GM12878 (cell line): ENCODE data around the gene SIRT2. TPM values are rescaled to one million over a fixed set of nuclear protein-coding genes. Genes with fewer than 3 reads are reported as not detected.

Source experiments
- CBX5 ChIP-seq: sonication (generic); IDR thresholded peaks from 2 replicates; pipeline ENCODE4 v1.6.1; 2016; ENCODE audit warnings: low read depth, moderate library complexity, mild to moderate bottlenecking, inconsistent platforms
- CHD2 ChIP-seq: IDR thresholded peaks from 2 replicates; pipeline ENCODE4 v1.6.1; 2011; ENCODE audit warnings: low read depth, low read length, improper control_type of control experiment, borderline replicate concordance
- EED ChIP-seq: sonication (generic); IDR thresholded peaks from 2 replicates; pipeline ENCODE4 v1.6.1; 2016; ENCODE audit warnings: antibody characterized with exemption, low read depth
- ESRRA ChIP-seq: IDR thresholded peaks from 2 replicates; pipeline ENCODE4 v1.6.1; 2012; ENCODE audit warnings: mild to moderate bottlenecking, low read length, improper control_type of control experiment
- EZH2 ChIP-seq: IDR thresholded peaks from 2 replicates; pipeline ENCODE4 v1.6.1; 2012; ENCODE audit warnings: low read depth, mild to moderate bottlenecking, control low read depth, inconsistent platforms, low read length, borderline replicate concordance; ENCODE audit not compliant: control insufficient read depth
- GABPA ChIP-seq: IDR thresholded peaks from 2 replicates; pipeline ENCODE4 v1.6.1; 2014; ENCODE audit warnings: antibody characterized with exemption, low read depth, mild to moderate bottlenecking, inconsistent platforms
- GATAD2B ChIP-seq: fragments of 450-650 bp; conservative IDR thresholded peaks from 2 replicates; pipeline ENCODE4 v1.6.1; 2017; ENCODE audit warnings: low read depth, mild to moderate bottlenecking, moderate library complexity
- NBN ChIP-seq: fragments of 450-650 bp; IDR thresholded peaks from 2 replicates; pipeline ENCODE4 v1.6.1; 2016
- POU2F2 ChIP-seq: IDR thresholded peaks from 3 replicates; pipeline ENCODE4 v1.6.1; 2011; ENCODE audit warnings: low read depth, mild to moderate bottlenecking, low read length, borderline replicate concordance
- RAD21 ChIP-seq: IDR thresholded peaks from 2 replicates; pipeline ENCODE4 v1.6.1; 2011; ENCODE audit warnings: mild to moderate bottlenecking, low read depth, low read length, moderate library complexity; ENCODE audit not compliant: insufficient read depth
- SMC3 ChIP-seq: IDR thresholded peaks from 2 replicates; pipeline ENCODE4 v1.6.1; 2011; ENCODE audit warnings: low read length, improper control_type of control experiment, borderline replicate concordance
- SREBF1 ChIP-seq: IDR thresholded peaks from 2 replicates; pipeline ENCODE4 v1.6.1; 2012; ENCODE audit warnings: mild to moderate bottlenecking, low read length
- TARDBP ChIP-seq: IDR thresholded peaks from 2 replicates; pipeline ENCODE4 v1.6.1; 2016; ENCODE audit warnings: borderline replicate concordance
- ZNF24 ChIP-seq: fragments of 450-650 bp; IDR thresholded peaks from 2 replicates; pipeline ENCODE4 v1.6.1; 2017; ENCODE audit warnings: antibody characterized with exemption, mild to moderate bottlenecking
- polyA plus RNA-seq, 11 experiments: library from polyadenylated mRNA; depleted of rRNA in 4 of 11; unstranded in 6 of 11; stranded (reverse) in 5 of 11; fragments of >200 nt; fragmentation: Nextera tagmentation in 4 of 11; fragmentation: Illumina TruSeq in 1 of 11; extraction: Ambion mirVana in 4 of 11; extraction: Trizol in 1 of 11; gene quantifications; 1 replicate in 1 of 11; 2 replicates in 10 of 11; pipeline versions ENCODE4 v1.2.1 to v1.2.3, GENCODE V29; 2011 to 2016; ENCODE audit warnings: inconsistent platforms in 2 of 11, missing spikeins in 2 of 11, low read depth in 1 of 11
- total RNA-seq, 4 experiments: library from RNA; depleted of rRNA in 3 of 4; stranded (reverse); fragments of >200 nt in 3 of 4; fragmentation: Illumina TruSeq in 1 of 4; extraction: Trizol in 1 of 4; gene quantifications; 2 replicates each; pipeline versions ENCODE4 v1.2.1 to v1.2.3, GENCODE V29; 2013 to 2021
- TF ChIP-seq, protein P1 (sequence below): fragments of 450-650 bp; IDR thresholded peaks from 2 replicates; pipeline ENCODE4 v1.6.1; 2016; ENCODE audit warnings: mild to moderate bottlenecking, moderate library complexity, borderline replicate concordance
- TF ChIP-seq, protein P2 (sequence below): IDR thresholded peaks from 2 replicates; pipeline ENCODE4 v1.6.1; 2012; ENCODE audit warnings: low read depth, low read length, improper control_type of control experiment
- TF ChIP-seq, protein P3 (sequence below): IDR thresholded peaks from 2 replicates; pipeline ENCODE4 v1.6.1; 2012; ENCODE audit warnings: mild to moderate bottlenecking, low read depth, low read length
- TF ChIP-seq, protein P4 (sequence below): fragments of 450-650 bp; IDR thresholded peaks from 2 replicates; pipeline ENCODE4 v1.6.1; 2016; ENCODE audit warnings: mild to moderate bottlenecking
- TF ChIP-seq, protein P5 (sequence below): IDR thresholded peaks from 2 replicates; pipeline ENCODE4 v1.6.1; 2011; ENCODE audit warnings: mild to moderate bottlenecking, low read depth, low read length, moderate library complexity; ENCODE audit not compliant: insufficient replicate concordance

The SIRT2 gene
- total and polyA plus RNA-seq, 10 of the 15 experiments (the other 5 are each of a cell fraction or from before 2014, with no cell fraction given): 1.4 to 38.7 (median 24.1) TPM

DNA sequence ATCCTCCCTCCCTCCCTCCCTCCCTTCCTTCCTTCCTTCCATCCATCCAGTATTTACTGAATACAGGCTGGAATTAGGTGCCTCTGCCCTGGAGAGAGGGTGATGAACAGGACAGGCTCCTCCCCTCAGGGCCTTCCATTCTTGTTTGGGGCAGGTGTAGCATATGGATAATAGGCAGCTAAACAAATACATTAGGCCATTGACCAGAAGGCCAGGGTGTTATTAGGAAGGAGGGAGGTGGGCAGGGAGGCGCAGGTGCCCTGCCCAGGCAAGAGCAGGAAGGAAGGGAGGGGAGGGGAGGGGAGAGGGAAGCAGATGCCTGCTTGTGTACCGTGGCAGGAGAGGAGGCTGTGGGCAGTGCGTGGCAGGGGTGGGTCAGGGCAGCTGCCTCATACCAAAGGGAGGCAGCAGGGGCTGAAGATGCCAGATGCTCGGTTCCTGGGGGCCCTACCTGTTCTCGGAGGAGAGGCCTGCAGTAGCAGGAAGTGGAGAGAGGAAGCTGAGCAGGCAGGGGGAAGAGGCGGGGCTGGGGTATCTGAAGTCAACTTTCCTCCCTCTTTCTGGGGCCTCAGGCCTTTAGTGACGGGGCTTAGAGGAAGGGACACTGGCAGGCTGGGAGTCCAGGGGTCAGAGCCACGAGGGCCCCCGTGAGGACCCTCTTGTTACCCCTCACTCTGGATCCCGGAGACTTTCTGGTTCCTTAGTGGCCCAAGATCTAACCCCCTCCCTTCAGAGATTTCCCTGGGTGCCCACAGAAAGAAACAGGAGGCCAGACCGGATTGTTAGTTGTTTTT, 21.4 kb downstream of the SIRT2 start, which contains the start of gene RINL (continued):
- TF ChIP-seq, protein P1, sequence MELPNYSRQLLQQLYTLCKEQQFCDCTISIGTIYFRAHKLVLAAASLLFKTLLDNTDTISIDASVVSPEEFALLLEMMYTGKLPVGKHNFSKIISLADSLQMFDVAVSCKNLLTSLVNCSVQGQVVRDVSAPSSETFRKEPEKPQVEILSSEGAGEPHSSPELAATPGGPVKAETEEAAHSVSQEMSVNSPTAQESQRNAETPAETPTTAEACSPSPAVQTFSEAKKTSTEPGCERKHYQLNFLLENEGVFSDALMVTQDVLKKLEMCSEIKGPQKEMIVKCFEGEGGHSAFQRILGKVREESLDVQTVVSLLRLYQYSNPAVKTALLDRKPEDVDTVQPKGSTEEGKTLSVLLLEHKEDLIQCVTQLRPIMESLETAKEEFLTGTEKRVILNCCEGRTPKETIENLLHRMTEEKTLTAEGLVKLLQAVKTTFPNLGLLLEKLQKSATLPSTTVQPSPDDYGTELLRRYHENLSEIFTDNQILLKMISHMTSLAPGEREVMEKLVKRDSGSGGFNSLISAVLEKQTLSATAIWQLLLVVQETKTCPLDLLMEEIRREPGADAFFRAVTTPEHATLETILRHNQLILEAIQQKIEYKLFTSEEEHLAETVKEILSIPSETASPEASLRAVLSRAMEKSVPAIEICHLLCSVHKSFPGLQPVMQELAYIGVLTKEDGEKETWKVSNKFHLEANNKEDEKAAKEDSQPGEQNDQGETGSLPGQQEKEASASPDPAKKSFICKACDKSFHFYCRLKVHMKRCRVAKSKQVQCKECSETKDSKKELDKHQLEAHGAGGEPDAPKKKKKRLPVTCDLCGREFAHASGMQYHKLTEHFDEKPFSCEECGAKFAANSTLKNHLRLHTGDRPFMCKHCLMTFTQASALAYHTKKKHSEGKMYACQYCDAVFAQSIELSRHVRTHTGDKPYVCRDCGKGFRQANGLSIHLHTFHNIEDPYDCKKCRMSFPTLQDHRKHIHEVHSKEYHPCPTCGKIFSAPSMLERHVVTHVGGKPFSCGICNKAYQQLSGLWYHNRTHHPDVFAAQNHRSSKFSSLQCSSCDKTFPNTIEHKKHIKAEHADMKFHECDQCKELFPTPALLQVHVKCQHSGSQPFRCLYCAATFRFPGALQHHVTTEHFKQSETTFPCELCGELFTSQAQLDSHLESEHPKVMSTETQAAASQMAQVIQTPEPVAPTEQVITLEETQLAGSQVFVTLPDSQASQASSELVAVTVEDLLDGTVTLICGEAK: peak; percentile 74; the same call in 1 of the 2 replicates
- TF ChIP-seq CHD2: no peak
- no peak for TF ChIP-seq EZH2
- no peak for TF ChIP-seq SMC3
- peak; percentile 75; the same call in 1 of the 2 replicates for TF ChIP-seq NBN
- TF ChIP-seq GABPA: no peak; the same call in 1 of the 2 replicates
- no peak for TF ChIP-seq SREBF1
- TF ChIP-seq ESRRA: no peak
- TF ChIP-seq, protein P2, sequence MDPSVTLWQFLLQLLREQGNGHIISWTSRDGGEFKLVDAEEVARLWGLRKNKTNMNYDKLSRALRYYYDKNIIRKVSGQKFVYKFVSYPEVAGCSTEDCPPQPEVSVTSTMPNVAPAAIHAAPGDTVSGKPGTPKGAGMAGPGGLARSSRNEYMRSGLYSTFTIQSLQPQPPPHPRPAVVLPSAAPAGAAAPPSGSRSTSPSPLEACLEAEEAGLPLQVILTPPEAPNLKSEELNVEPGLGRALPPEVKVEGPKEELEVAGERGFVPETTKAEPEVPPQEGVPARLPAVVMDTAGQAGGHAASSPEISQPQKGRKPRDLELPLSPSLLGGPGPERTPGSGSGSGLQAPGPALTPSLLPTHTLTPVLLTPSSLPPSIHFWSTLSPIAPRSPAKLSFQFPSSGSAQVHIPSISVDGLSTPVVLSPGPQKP: no peak
- TF ChIP-seq RAD21: no peak
- TF ChIP-seq CBX5: no peak
- TF ChIP-seq GATAD2B: peak; percentile 31; the same call in 1 of the 2 replicates
- TF ChIP-seq, protein P3, sequence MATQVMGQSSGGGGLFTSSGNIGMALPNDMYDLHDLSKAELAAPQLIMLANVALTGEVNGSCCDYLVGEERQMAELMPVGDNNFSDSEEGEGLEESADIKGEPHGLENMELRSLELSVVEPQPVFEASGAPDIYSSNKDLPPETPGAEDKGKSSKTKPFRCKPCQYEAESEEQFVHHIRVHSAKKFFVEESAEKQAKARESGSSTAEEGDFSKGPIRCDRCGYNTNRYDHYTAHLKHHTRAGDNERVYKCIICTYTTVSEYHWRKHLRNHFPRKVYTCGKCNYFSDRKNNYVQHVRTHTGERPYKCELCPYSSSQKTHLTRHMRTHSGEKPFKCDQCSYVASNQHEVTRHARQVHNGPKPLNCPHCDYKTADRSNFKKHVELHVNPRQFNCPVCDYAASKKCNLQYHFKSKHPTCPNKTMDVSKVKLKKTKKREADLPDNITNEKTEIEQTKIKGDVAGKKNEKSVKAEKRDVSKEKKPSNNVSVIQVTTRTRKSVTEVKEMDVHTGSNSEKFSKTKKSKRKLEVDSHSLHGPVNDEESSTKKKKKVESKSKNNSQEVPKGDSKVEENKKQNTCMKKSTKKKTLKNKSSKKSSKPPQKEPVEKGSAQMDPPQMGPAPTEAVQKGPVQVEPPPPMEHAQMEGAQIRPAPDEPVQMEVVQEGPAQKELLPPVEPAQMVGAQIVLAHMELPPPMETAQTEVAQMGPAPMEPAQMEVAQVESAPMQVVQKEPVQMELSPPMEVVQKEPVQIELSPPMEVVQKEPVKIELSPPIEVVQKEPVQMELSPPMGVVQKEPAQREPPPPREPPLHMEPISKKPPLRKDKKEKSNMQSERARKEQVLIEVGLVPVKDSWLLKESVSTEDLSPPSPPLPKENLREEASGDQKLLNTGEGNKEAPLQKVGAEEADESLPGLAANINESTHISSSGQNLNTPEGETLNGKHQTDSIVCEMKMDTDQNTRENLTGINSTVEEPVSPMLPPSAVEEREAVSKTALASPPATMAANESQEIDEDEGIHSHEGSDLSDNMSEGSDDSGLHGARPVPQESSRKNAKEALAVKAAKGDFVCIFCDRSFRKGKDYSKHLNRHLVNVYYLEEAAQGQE: no peak
- no peak for TF ChIP-seq ZNF24
- no peak; the same call in 1 of the 2 replicates for TF ChIP-seq EED
- peak; percentile 7; the same call in 1 of the 3 replicates for TF ChIP-seq POU2F2
- no peak for TF ChIP-seq TARDBP
- TF ChIP-seq, protein P4, sequence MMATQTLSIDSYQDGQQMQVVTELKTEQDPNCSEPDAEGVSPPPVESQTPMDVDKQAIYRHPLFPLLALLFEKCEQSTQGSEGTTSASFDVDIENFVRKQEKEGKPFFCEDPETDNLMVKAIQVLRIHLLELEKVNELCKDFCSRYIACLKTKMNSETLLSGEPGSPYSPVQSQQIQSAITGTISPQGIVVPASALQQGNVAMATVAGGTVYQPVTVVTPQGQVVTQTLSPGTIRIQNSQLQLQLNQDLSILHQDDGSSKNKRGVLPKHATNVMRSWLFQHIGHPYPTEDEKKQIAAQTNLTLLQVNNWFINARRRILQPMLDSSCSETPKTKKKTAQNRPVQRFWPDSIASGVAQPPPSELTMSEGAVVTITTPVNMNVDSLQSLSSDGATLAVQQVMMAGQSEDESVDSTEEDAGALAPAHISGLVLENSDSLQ: no peak
- TF ChIP-seq, protein P5, sequence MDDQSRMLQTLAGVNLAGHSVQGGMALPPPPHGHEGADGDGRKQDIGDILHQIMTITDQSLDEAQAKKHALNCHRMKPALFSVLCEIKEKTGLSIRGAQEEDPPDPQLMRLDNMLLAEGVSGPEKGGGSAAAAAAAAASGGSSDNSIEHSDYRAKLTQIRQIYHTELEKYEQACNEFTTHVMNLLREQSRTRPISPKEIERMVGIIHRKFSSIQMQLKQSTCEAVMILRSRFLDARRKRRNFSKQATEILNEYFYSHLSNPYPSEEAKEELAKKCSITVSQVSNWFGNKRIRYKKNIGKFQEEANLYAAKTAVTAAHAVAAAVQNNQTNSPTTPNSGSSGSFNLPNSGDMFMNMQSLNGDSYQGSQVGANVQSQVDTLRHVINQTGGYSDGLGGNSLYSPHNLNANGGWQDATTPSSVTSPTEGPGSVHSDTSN: no peak
